Ishikawa (cell line): ENCODE results near the gene PREP.

Source experiments
- CEBPB ChIP-seq: IDR thresholded peaks from 2 replicates; pipeline ENCODE4 v1.6.1; 2012
- CREB1 ChIP-seq: IDR thresholded peaks from 2 replicates; pipeline ENCODE4 v1.6.1; 2012; ENCODE audit warnings: low read depth
- EGR1 ChIP-seq: IDR thresholded peaks from 2 replicates; pipeline ENCODE4 v1.6.1; 2012
- EP300 ChIP-seq: IDR thresholded peaks from 2 replicates; pipeline ENCODE4 v1.6.1; 2012; ENCODE audit warnings: borderline replicate concordance
- FOXM1 ChIP-seq: IDR thresholded peaks from 2 replicates; pipeline ENCODE4 v1.6.1; 2012; ENCODE audit warnings: low read depth, borderline replicate concordance
- NFIC ChIP-seq: IDR thresholded peaks from 2 replicates; pipeline ENCODE4 v1.6.1; 2012
- RAD21 ChIP-seq: IDR thresholded peaks from 2 replicates; pipeline ENCODE4 v1.6.1; 2012; ENCODE audit warnings: low read depth
- TAF1 ChIP-seq: IDR thresholded peaks from 2 replicates; pipeline ENCODE4 v1.6.1; 2012; ENCODE audit warnings: low read depth, mild to moderate bottlenecking
- TCF12 ChIP-seq: IDR thresholded peaks from 2 replicates; pipeline ENCODE4 v1.6.1; 2012; ENCODE audit warnings: low read depth
- TEAD4 ChIP-seq: IDR thresholded peaks from 2 replicates; pipeline ENCODE4 v1.6.1; 2012
- YY1 ChIP-seq: IDR thresholded peaks from 2 replicates; pipeline ENCODE4 v1.6.1; 2012; ENCODE audit warnings: low read depth
- ZBTB7A ChIP-seq: IDR thresholded peaks from 2 replicates; pipeline ENCODE4 v1.6.1; 2012; ENCODE audit warnings: low read depth
- TF ChIP-seq, protein P1 (sequence below): IDR thresholded peaks from 2 replicates; pipeline ENCODE4 v1.6.1; 2012
- TF ChIP-seq, protein P2 (sequence below): IDR thresholded peaks from 2 replicates; pipeline ENCODE4 v1.6.1; 2012
- TF ChIP-seq, protein P3 (sequence below): IDR thresholded peaks from 2 replicates; pipeline ENCODE4 v1.6.1; 2012; ENCODE audit warnings: low read depth, mild to moderate bottlenecking

Gene PREP

DNA sequence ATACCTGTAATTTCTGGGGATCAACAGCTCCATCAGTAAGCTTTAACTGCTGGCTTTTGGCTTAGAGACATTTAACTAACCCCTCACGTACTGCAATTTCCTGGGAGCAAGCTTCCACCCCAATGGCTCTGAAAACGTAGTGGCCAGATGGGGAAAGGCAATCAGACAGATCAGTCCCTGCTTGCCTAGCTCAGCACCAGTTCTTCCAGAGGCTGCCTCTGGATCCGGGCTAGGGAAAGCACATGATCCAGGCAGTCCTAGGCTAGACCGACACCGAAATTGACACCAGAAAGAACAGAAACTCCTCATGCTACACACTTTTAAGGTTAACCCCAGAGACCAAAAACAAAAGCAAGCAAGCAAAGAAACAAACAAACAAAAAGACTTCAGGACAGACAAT lies 13.3 kb downstream of the PREP start:
- TF ChIP-seq, protein P1, sequence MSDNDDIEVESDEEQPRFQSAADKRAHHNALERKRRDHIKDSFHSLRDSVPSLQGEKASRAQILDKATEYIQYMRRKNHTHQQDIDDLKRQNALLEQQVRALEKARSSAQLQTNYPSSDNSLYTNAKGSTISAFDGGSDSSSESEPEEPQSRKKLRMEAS = no peak
- TF ChIP-seq TCF12 = no peak
- TF ChIP-seq CEBPB = no peak
- TF ChIP-seq CREB1 = no peak
- no peak for TF ChIP-seq YY1
- no peak for TF ChIP-seq ZBTB7A
- TF ChIP-seq RAD21 = no peak
- no peak for TF ChIP-seq EP300
- TF ChIP-seq, protein P2, sequence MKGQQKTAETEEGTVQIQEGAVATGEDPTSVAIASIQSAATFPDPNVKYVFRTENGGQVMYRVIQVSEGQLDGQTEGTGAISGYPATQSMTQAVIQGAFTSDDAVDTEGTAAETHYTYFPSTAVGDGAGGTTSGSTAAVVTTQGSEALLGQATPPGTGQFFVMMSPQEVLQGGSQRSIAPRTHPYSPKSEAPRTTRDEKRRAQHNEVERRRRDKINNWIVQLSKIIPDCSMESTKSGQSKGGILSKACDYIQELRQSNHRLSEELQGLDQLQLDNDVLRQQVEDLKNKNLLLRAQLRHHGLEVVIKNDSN = no peak
- TF ChIP-seq FOXM1 = no peak

DNA sequence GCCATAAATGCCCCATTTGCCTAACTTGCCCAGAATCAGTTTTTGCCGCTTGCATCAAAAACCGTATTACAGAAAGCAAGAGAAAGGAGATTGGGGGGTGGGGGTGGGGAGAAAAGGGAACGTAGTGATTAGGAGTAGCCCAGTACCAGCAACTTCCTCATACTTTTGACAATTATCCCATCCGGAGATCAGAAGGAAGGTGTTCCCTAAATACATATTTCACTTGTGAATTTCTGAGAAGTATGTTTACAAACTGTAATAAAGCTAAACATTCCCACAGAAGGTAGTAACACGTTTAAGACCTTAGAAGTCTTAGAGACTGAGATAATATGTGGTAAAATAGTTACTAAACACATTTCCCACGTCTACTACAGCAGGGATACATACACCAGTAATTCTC lies 14.5 kb downstream of the PREP start:
- TF ChIP-seq TAF1 (no peak), TEAD4 (no peak), EGR1 (no peak), EP300 (no peak), FOXM1 (no peak), CEBPB (no peak), RAD21 (no peak), YY1 (no peak), NFIC (no peak), TCF12 (no peak), ZBTB7A (no peak), CREB1 (no peak)
- TF ChIP-seq, protein P3, sequence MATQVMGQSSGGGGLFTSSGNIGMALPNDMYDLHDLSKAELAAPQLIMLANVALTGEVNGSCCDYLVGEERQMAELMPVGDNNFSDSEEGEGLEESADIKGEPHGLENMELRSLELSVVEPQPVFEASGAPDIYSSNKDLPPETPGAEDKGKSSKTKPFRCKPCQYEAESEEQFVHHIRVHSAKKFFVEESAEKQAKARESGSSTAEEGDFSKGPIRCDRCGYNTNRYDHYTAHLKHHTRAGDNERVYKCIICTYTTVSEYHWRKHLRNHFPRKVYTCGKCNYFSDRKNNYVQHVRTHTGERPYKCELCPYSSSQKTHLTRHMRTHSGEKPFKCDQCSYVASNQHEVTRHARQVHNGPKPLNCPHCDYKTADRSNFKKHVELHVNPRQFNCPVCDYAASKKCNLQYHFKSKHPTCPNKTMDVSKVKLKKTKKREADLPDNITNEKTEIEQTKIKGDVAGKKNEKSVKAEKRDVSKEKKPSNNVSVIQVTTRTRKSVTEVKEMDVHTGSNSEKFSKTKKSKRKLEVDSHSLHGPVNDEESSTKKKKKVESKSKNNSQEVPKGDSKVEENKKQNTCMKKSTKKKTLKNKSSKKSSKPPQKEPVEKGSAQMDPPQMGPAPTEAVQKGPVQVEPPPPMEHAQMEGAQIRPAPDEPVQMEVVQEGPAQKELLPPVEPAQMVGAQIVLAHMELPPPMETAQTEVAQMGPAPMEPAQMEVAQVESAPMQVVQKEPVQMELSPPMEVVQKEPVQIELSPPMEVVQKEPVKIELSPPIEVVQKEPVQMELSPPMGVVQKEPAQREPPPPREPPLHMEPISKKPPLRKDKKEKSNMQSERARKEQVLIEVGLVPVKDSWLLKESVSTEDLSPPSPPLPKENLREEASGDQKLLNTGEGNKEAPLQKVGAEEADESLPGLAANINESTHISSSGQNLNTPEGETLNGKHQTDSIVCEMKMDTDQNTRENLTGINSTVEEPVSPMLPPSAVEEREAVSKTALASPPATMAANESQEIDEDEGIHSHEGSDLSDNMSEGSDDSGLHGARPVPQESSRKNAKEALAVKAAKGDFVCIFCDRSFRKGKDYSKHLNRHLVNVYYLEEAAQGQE = no peak
- TF ChIP-seq, protein P2 = no peak
- TF ChIP-seq, protein P1 = no peak

DNA sequence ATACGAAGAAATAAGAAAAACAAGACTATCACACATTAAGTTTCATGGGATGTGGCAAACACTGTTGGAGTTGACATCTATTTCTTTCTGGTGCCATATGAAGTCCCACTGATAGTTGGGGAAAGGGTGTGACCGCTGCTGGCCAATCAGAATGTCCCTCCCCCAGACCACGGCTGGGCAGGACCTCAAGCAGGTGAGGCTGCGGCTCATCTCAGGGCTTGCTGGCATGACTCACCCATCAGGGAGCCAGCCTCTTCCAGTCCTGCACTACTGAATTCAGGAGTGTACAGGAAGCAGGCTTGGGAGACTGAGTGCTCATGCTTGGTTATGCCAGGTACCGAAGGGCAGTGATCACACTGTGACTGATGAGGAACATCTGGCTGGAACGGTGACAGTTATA lies 18.9 kb downstream of the PREP start:
- TF ChIP-seq TCF12 (no peak), RAD21 (no peak)

DNA sequence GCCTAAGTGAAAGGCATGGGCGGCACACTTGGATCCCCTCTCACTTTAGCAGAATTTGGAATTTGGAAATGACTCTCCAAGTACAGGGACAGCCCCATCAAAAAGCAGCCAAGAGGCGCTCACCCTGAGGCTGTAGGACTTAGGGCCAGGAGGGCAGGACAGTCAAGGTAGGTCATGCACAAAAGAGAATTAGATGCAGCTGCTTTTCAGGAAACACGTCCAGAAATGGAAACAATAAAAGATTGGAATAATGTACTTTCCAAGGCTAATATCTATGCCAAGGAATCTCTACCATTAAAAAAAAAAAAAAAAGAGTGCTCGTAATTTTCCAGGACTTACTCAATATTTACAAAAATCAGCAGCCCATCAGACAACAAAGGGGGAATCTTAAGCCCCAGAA lies 19.9 kb downstream of the PREP start:
- no peak for TF ChIP-seq CREB1
- TF ChIP-seq TEAD4 = no peak
- no peak for TF ChIP-seq CEBPB
- TF ChIP-seq EP300 = no peak
- TF ChIP-seq, protein P3 = no peak
- no peak for TF ChIP-seq EGR1
- TF ChIP-seq, protein P2 = no peak
- TF ChIP-seq RAD21 = no peak
- TF ChIP-seq FOXM1 = no peak
- no peak for TF ChIP-seq YY1

DNA sequence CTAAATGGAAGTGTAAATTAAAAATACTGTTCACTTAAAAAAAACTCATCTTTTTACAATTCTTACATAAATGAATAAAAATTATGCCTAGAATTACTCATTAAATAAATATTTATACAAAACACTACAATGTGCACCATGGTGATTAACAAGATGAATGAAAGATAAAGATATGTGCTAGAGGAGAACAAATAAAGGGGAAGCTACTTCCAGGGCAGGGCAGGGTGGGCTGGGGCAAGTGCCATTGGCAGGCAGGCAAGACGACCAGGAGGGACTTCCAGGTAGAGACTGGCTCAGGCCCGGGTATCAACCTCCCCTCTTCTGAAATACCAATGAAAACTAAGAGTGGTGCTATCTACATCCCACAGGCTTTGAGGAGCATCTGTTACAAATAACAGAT lies 20.4 kb downstream of the PREP start:
- TF ChIP-seq, protein P2 = no peak
- TF ChIP-seq, protein P3 = no peak
- no peak for TF ChIP-seq TEAD4
- TF ChIP-seq RAD21 = no peak
- TF ChIP-seq CEBPB = no peak
- TF ChIP-seq, protein P1 = no peak
- no peak for TF ChIP-seq CREB1
- no peak for TF ChIP-seq YY1
- TF ChIP-seq TAF1 = no peak
- no peak for TF ChIP-seq ZBTB7A
- no peak for TF ChIP-seq NFIC
- no peak for TF ChIP-seq FOXM1
- TF ChIP-seq EGR1 = no peak
- TF ChIP-seq EP300 = no peak
- TF ChIP-seq TCF12 = no peak
